SU-DHL-6 (cell line): Measurements from ENCODE around the gene SAT1.

Experiments
- EZH2phosphoT487 ChIP-seq: fragments of 200-600 bp; sonication (generic), shearing (Covaris generic); conservative IDR thresholded peaks from 2 replicates; pipeline ENCODE4 v1.6.1; 2018; ENCODE audit warnings: mild to moderate bottlenecking, antibody characterized with exemption, low read length, moderate library complexity, mixed read lengths
- TF ChIP-seq, protein P1 (sequence below): fragments of 200-600 bp; sonication (generic); IDR thresholded peaks from one replicate; pipeline ENCODE4 v1.5.1; 2017; ENCODE audit warnings: antibody characterized with exemption, mild to moderate bottlenecking, low read length, moderate library complexity; ENCODE audit not compliant: insufficient read depth, poor library complexity, severe bottlenecking

DNA sequence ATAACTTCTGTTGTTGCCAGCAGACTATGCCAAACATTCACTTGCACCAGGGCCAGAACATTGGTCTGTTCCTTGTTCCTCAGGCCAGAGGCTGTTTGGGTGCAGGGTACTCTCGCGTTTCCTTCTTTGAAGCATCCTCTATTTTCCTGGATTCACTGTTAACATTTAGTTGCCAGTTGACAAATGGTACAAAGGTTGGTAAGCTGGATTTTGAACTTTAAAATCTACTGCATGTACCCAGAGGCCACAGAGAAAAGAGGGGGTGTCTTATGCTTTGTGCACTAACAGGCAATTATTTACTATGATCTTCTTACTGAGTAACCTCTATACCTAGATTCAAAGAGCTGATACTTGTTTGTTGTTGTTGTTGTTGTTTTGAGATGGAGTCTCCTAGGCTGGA is 12.8 kb upstream of the SAT1 start:
- TF ChIP-seq, protein P1, sequence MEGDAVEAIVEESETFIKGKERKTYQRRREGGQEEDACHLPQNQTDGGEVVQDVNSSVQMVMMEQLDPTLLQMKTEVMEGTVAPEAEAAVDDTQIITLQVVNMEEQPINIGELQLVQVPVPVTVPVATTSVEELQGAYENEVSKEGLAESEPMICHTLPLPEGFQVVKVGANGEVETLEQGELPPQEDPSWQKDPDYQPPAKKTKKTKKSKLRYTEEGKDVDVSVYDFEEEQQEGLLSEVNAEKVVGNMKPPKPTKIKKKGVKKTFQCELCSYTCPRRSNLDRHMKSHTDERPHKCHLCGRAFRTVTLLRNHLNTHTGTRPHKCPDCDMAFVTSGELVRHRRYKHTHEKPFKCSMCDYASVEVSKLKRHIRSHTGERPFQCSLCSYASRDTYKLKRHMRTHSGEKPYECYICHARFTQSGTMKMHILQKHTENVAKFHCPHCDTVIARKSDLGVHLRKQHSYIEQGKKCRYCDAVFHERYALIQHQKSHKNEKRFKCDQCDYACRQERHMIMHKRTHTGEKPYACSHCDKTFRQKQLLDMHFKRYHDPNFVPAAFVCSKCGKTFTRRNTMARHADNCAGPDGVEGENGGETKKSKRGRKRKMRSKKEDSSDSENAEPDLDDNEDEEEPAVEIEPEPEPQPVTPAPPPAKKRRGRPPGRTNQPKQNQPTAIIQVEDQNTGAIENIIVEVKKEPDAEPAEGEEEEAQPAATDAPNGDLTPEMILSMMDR, result no peak
- no peak for TF ChIP-seq EZH2phosphoT487
